ENCODE data around the gene BSPRY.

The BSPRY gene

GRCh38 chr9:113368348-113368981 is 19.1 kb downstream of the BSPRY start:
- H3K4me3 ChIP-seq (ENCODE audit: low read length): no peak overlapping the region
- H2BK5ac ChIP-seq (ENCODE audit: low read length): no peak overlapping the region
- H4K8ac ChIP-seq (ENCODE audit: low read depth, low read length): no peak overlapping the region
- no peak overlapping the region for H3K27ac ChIP-seq (ENCODE audit: low read depth, low read length)
- H3K27me3 ChIP-seq (ENCODE audit: insufficient read depth, low read length, poor library complexity): no peaks in the 10 kb centered on the region
- H3K56ac ChIP-seq (ENCODE audit: low read length): no peak overlapping the region
- no peaks in the 10 kb centered on the region for H3K36me3 ChIP-seq (ENCODE audit: control insufficient read depth, insufficient read depth, low read length)
- H2BK120ac ChIP-seq (ENCODE audit: low read depth, low read length): no peak overlapping the region
- H3K4me1 ChIP-seq (ENCODE audit: control insufficient read depth, low read depth, low read length): no peaks in the 10 kb centered on the region
- no peak overlapping the region for H2BK15ac ChIP-seq (replicated peaks; ENCODE audit: low read depth)
- H3K79me1 ChIP-seq (ENCODE audit: low read length): no peaks in the 10 kb centered on the region
- no peak overlapping the region for H3K23ac ChIP-seq (ENCODE audit: low read length)
- no peak overlapping the region for H2AK5ac ChIP-seq (ENCODE audit: low read length)
- H3K18ac ChIP-seq (ENCODE audit: low read length): no peak overlapping the region
- no peak overlapping the region for H3K9ac ChIP-seq (ENCODE audit: low read length)
- H4K5ac ChIP-seq (ENCODE audit: low read length): no peak overlapping the region
- no CpG with 5 or more reads among the region's 5 CpGs for WGBS (ENCODE audit: extremely low coverage, insufficient coverage, low lambda C conversion rate)
- no peak for DNase-seq
- H3K4me2 ChIP-seq (ENCODE audit: low read length): no peak overlapping the region
- H3K79me2 ChIP-seq (ENCODE audit: control insufficient read depth, insufficient read depth, low read length): no peaks in the 10 kb centered on the region
- H3K4ac ChIP-seq (ENCODE audit: low read depth, low read length): no peak overlapping the region

GRCh38 chr9:113368982-113369854 is 19.9 kb downstream of the BSPRY start:
- Histone ChIP-seq H3K27me3 (ENCODE audit: insufficient read depth, low read length, poor library complexity) (no peaks in the 10 kb centered on the region), H4K5ac (ENCODE audit: low read length) (no peak overlapping the region), H3K79me2 (ENCODE audit: control insufficient read depth, insufficient read depth, low read length) (no peaks in the 10 kb centered on the region), H3K4ac (ENCODE audit: low read depth, low read length) (no peak overlapping the region), H3K4me3 (ENCODE audit: low read length) (no peak overlapping the region), H2BK5ac (ENCODE audit: low read length) (no peak overlapping the region), H2AK5ac (ENCODE audit: low read length) (no peak overlapping the region), H3K18ac (ENCODE audit: low read length) (no peak overlapping the region), H3K27ac (ENCODE audit: low read depth, low read length) (no peak overlapping the region), H3K9ac (ENCODE audit: low read length) (no peak overlapping the region), H3K56ac (ENCODE audit: low read length) (no peak overlapping the region), H2BK120ac (ENCODE audit: low read depth, low read length) (no peak overlapping the region), H3K23ac (ENCODE audit: low read length) (no peak overlapping the region), H3K36me3 (ENCODE audit: control insufficient read depth, insufficient read depth, low read length) (no peaks in the 10 kb centered on the region), H3K4me2 (ENCODE audit: low read length) (no peak overlapping the region), H3K4me1 (ENCODE audit: control insufficient read depth, low read depth, low read length) (no peaks in the 10 kb centered on the region), H2BK15ac (replicated peaks; ENCODE audit: low read depth) (no peak overlapping the region), H4K8ac (ENCODE audit: low read depth, low read length) (no peak overlapping the region), H3K79me1 (ENCODE audit: low read length) (no peaks in the 10 kb centered on the region)
- WGBS (ENCODE audit: extremely low coverage, insufficient coverage, low lambda C conversion rate): no CpG with 5 or more reads among the region's 13 CpGs
- no peak for DNase-seq

- H3K56ac ChIP-seq (ENCODE audit: low read length): no peak overlapping the region
- no peak overlapping the region for H3K9ac ChIP-seq (ENCODE audit: low read length)
- H3K18ac ChIP-seq (ENCODE audit: low read length): no peak overlapping the region
- H3K79me1 ChIP-seq (ENCODE audit: low read length): no peaks in the 10 kb centered on the region
- no peak overlapping the region for H2AK5ac ChIP-seq (ENCODE audit: low read length)
- H3K27ac ChIP-seq (ENCODE audit: low read depth, low read length): no peak overlapping the region
- no peak overlapping the region for H2BK5ac ChIP-seq (ENCODE audit: low read length)
- no peaks in the 10 kb centered on the region for H3K27me3 ChIP-seq (ENCODE audit: insufficient read depth, low read length, poor library complexity)
- no peak overlapping the region for H4K5ac ChIP-seq (ENCODE audit: low read length)
- no peak overlapping the region for H3K4me3 ChIP-seq (ENCODE audit: low read length)
- no peaks in the 10 kb centered on the region for H3K79me2 ChIP-seq (ENCODE audit: control insufficient read depth, insufficient read depth, low read length)
- no peak overlapping the region for H2BK120ac ChIP-seq (ENCODE audit: low read depth, low read length)
- no peaks in the 10 kb centered on the region for H3K4me1 ChIP-seq (ENCODE audit: control insufficient read depth, low read depth, low read length)
- no peak overlapping the region for H4K8ac ChIP-seq (ENCODE audit: low read depth, low read length)
- no peak overlapping the region for H3K23ac ChIP-seq (ENCODE audit: low read length)
- DNase-seq: no peak
- no CpG with 5 or more reads among the region's 11 CpGs for WGBS (ENCODE audit: extremely low coverage, insufficient coverage, low lambda C conversion rate)
- no peak overlapping the region for H3K4me2 ChIP-seq (ENCODE audit: low read length)
- no peaks in the 10 kb centered on the region for H3K36me3 ChIP-seq (ENCODE audit: control insufficient read depth, insufficient read depth, low read length)
- H2BK15ac ChIP-seq (replicated peaks; ENCODE audit: low read depth): no peak overlapping the region
- H3K4ac ChIP-seq (ENCODE audit: low read depth, low read length): no peak overlapping the region
Measured at GRCh38 chr9:113369855-113370140, 20.5 kb downstream of the BSPRY start.

- Histone ChIP-seq H3K4ac (ENCODE audit: low read depth, low read length) (no peak overlapping the region), H2AK5ac (ENCODE audit: low read length) (no peak overlapping the region)
Measured at GRCh38 chr9:113370806-113371325, 21.5 kb downstream of the BSPRY start.

GRCh38 chr9:113372059-113372458 is 22.7 kb downstream of the BSPRY start:
- no CpG with 5 or more reads among the region's 5 CpGs for WGBS (ENCODE audit: extremely low coverage, insufficient coverage, low lambda C conversion rate)

More at GRCh38 chr9:113370806-113371325, 21.5 kb downstream of the BSPRY start:
- no peak overlapping the region for H3K23ac ChIP-seq (ENCODE audit: low read length)
- no peak overlapping the region for H3K56ac ChIP-seq (ENCODE audit: low read length)
- no peak overlapping the region for H4K5ac ChIP-seq (ENCODE audit: low read length)
- H3K27me3 ChIP-seq (ENCODE audit: insufficient read depth, low read length, poor library complexity): no peaks in the 10 kb centered on the region
- no peak overlapping the region for H3K27ac ChIP-seq (ENCODE audit: low read depth, low read length)
- H3K9ac ChIP-seq (ENCODE audit: low read length): no peak overlapping the region
- H3K4me2 ChIP-seq (ENCODE audit: low read length): no peak overlapping the region
- H3K36me3 ChIP-seq (ENCODE audit: control insufficient read depth, insufficient read depth, low read length): no peaks in the 10 kb centered on the region
- WGBS (ENCODE audit: extremely low coverage, insufficient coverage, low lambda C conversion rate): no CpG with 5 or more reads among the region's 8 CpGs
- DNase-seq: no peak
- H2BK120ac ChIP-seq (ENCODE audit: low read depth, low read length): no peak overlapping the region
- H2BK5ac ChIP-seq (ENCODE audit: low read length): no peak overlapping the region
- no peaks in the 10 kb centered on the region for H3K4me1 ChIP-seq (ENCODE audit: control insufficient read depth, low read depth, low read length)
- H4K8ac ChIP-seq (ENCODE audit: low read depth, low read length): no peak overlapping the region
- peaks cover 2% of the 10 kb centered on the region for H3K79me2 ChIP-seq (ENCODE audit: control insufficient read depth, insufficient read depth, low read length)
- H2BK15ac ChIP-seq (replicated peaks; ENCODE audit: low read depth): no peak overlapping the region
- H3K4me3 ChIP-seq (ENCODE audit: low read length): no peak overlapping the region
- peaks cover 2% of the 10 kb centered on the region for H3K79me1 ChIP-seq (ENCODE audit: low read length)
- H3K18ac ChIP-seq (ENCODE audit: low read length): no peak overlapping the region

More at GRCh38 chr9:113372059-113372458, 22.7 kb downstream of the BSPRY start:
- no peak overlapping the region for H2BK120ac ChIP-seq (ENCODE audit: low read depth, low read length)
- H3K27ac ChIP-seq (ENCODE audit: low read depth, low read length): no peak overlapping the region
- no peak overlapping the region for H3K23ac ChIP-seq (ENCODE audit: low read length)
- H3K4me3 ChIP-seq (ENCODE audit: low read length): no peak overlapping the region
- peaks cover 2% of the 10 kb centered on the region for H3K79me1 ChIP-seq (ENCODE audit: low read length)
- no peak overlapping the region for H2BK15ac ChIP-seq (replicated peaks; ENCODE audit: low read depth)
- no peak overlapping the region for H2BK5ac ChIP-seq (ENCODE audit: low read length)
- H3K27me3 ChIP-seq (ENCODE audit: insufficient read depth, low read length, poor library complexity): no peaks in the 10 kb centered on the region
- no peak overlapping the region for H3K4ac ChIP-seq (ENCODE audit: low read depth, low read length)
- no peak overlapping the region for H4K8ac ChIP-seq (ENCODE audit: low read depth, low read length)
- H2AK5ac ChIP-seq (ENCODE audit: low read length): no peak overlapping the region
- DNase-seq: no peak
- no peaks in the 10 kb centered on the region for H3K4me1 ChIP-seq (ENCODE audit: control insufficient read depth, low read depth, low read length)
- peaks cover 2% of the 10 kb centered on the region for H3K79me2 ChIP-seq (ENCODE audit: control insufficient read depth, insufficient read depth, low read length)
- H3K36me3 ChIP-seq (ENCODE audit: control insufficient read depth, insufficient read depth, low read length): no peaks in the 10 kb centered on the region
- no peak overlapping the region for H4K5ac ChIP-seq (ENCODE audit: low read length)
- H3K9ac ChIP-seq (ENCODE audit: low read length): no peak overlapping the region
- no peak overlapping the region for H3K4me2 ChIP-seq (ENCODE audit: low read length)
- H3K56ac ChIP-seq (ENCODE audit: low read length): no peak overlapping the region
- no peak overlapping the region for H3K18ac ChIP-seq (ENCODE audit: low read length)
